AG04450 (cell line): ENCODE results near the gene TAPBP. TPM values are rescaled to one million over a fixed set of nuclear protein-coding genes. Genes with fewer than 3 reads are reported as not detected.
A peak's percentile ranks its signal among the peaks of the same experiment; 100 is the strongest.
"Not testable (repeated sequence)": the region's sequence is repeated elsewhere in the genome, so short reads cannot be mapped to it uniquely, and the experiment has no call there.

ENCODE experiments used
- CTCF ChIA-PET: fragments of 300-600, 350-600 bp; formaldehyde crosslinking; extraction: SDS; loops from one replicate; lab custom pipeline; 2022; ENCODE audit warnings: antibody characterized with exemption, inconsistent platforms; lab: Charles Lee
- POLR2A ChIA-PET: fragments of 350-600 bp; formaldehyde crosslinking; extraction: SDS; loops from one replicate; lab custom pipeline; 2021; ENCODE audit warnings: antibody characterized with exemption, inconsistent platforms; lab: Yijun Ruan, JAX
- DNase-seq: peaks from one replicate; pipeline ENCODE4 v3.0.0-alpha.2; 2011; ENCODE audit warnings: low read depth, low spot score
- H3K27ac ChIP-seq: one replicate; pipeline ENCODE4 v1.5.1; 2012; ENCODE audit warnings: low read depth, low read length, control low read depth
- H3K27me3 ChIP-seq: one replicate; pipeline ENCODE4 v1.6.0; 2012; ENCODE audit warnings: low read length; ENCODE audit not compliant: control insufficient read depth, insufficient read depth
- H3K4me3 ChIP-seq: 2 replicates; pipeline ENCODE4 v1.5.1; 2011; ENCODE audit warnings: mild to moderate bottlenecking, low read depth, low read length, control low read depth
- H3K9me3 ChIP-seq: 2 replicates; pipeline ENCODE4 v1.5.1; 2012; ENCODE audit warnings: low read length; ENCODE audit not compliant: control insufficient read depth, insufficient read depth
- polyA plus RNA-seq: library from polyadenylated mRNA; depleted of rRNA; stranded (reverse); fragments of >200 nt; gene quantifications from 2 replicates; pipeline ENCODE4 v1.2.3, GENCODE V29; 2011
- TF ChIP-seq, protein P1 (sequence below): IDR thresholded peaks from 2 replicates; pipeline ENCODE4 v1.5.1; 2011; ENCODE audit warnings: low read depth, low read length, control low read depth, inconsistent platforms

The TAPBP gene
- polyA plus RNA-seq, 1 experiment = 29.3 TPM

DNA sequence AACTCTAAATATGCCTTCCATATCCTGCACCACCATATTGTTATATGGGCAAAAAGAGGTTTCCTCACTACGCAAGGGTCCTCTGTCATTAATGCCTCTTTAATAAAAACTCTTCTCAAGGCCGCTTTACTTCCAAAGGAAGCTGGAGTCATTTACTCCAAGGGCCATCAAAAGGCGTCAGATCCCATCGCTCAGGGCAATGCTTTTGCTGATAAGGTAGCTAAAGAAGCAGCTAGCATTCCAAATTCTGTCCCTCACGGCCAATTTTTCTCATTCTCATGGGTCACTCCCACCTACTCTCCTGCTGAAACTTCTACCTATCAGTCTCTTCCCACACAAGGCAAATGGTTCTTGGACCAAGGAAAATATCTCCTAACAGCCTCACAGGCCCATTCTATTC lies 33.9 kb upstream of the TAPBP start:
- no peak for DNase-seq
- Histone ChIP-seq H3K27me3 (peaks cover 6% of the 10 kb centered on the region), H3K4me3 (no peak overlapping the region), H3K9me3 (no peaks in the 10 kb centered on the region), H3K27ac (no peak overlapping the region)
- TF ChIP-seq, protein P1, sequence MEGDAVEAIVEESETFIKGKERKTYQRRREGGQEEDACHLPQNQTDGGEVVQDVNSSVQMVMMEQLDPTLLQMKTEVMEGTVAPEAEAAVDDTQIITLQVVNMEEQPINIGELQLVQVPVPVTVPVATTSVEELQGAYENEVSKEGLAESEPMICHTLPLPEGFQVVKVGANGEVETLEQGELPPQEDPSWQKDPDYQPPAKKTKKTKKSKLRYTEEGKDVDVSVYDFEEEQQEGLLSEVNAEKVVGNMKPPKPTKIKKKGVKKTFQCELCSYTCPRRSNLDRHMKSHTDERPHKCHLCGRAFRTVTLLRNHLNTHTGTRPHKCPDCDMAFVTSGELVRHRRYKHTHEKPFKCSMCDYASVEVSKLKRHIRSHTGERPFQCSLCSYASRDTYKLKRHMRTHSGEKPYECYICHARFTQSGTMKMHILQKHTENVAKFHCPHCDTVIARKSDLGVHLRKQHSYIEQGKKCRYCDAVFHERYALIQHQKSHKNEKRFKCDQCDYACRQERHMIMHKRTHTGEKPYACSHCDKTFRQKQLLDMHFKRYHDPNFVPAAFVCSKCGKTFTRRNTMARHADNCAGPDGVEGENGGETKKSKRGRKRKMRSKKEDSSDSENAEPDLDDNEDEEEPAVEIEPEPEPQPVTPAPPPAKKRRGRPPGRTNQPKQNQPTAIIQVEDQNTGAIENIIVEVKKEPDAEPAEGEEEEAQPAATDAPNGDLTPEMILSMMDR = no peak
- ChIA-PET CTCF (no interaction called here), POLR2A (no interaction called here)

DNA sequence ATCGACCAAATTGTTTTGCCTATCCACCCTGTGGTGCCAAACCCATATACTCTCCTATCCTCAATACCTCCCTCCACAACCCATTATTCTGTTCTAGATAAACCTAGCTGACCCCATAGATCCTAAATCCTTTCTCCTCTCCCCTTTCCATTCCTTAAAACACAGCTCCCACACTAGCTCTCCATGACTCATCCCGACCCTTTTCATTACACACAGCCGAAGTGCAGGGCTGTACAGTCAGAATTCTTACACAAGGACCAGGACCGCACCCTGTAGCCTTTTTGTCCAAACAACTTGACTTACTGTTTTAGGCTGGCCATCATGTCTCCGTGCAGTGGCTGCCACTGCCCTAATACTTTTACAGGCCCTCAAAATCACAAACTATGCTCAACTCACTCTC lies 33.1 kb upstream of the TAPBP start:
- H3K9me3 ChIP-seq, H3K27me3 ChIP-seq, DNase-seq, H3K4me3 ChIP-seq, H3K27ac ChIP-seq, POLR2A ChIA-PET: not testable (repeated sequence)
- CTCF ChIA-PET = interaction anchor here (0.5 kb wide), 1 partner anchor 222 kb away, joined by 3 read pairs; no protein-coding TSS in a partner anchor

DNA sequence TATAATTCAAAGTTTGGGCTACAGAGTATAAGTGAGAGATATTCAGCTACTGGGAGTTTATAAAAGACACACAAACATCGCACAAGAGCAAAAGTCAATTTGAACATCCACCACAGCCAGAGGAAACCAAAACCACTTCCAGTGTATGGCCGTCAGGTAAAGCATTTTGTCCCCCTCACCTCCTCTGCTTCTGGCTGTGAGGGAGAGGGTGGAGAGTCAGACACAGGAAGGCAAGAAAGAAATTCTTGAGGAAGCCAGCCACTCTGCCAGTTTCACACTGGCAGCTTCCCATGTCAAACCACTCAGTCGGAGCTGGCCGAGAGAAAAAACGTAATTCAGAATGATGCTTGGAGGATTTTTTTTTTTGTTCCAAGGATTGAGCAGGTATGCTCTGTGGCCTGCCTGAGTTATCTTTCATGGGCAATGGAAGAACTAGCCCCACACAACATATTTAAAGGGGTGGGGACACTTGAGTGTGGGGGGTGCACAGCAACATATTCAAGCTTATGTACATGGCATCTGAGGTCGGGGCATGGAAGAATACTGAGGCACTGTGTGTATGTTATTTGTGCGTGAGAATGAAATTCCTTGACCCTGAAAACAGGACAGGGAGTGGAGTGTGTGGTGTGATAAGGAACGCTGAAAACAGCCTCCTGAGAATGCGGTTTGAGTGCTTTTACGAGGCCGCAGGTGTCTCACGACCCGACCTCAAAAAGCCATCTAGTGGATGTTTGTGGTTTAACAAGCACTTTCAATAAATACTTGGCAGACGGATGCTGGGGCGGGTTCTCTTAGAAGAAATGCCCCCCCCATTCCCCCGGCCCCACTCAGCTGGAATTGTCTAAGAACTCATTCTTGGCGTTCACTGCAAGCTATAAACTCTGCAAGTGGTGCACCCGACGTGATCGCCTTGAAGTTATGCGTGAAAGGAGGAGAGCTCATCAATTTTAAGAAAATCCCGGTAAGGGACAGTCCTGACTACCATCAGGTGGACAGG lies 31.1 kb upstream of the TAPBP start:
- CTCF ChIA-PET = interaction anchor here (0.6 to 2.4 kb wide), 13 partner anchors 10 to 348 kb away, joined by 3 to 17 read pairs (median 5); partner anchors contain the start of gene B3GALT4
- DNase-seq = peak; percentile 39
- POLR2A ChIA-PET = no interaction called here
- Histone ChIP-seq H3K27ac (no peak overlapping the region), H3K4me3 (no peak overlapping the region), H3K9me3 (no peaks in the 10 kb centered on the region), H3K27me3 (peaks cover 3% of the 10 kb centered on the region)
- TF ChIP-seq, protein P1 = peak; percentile 57

DNA sequence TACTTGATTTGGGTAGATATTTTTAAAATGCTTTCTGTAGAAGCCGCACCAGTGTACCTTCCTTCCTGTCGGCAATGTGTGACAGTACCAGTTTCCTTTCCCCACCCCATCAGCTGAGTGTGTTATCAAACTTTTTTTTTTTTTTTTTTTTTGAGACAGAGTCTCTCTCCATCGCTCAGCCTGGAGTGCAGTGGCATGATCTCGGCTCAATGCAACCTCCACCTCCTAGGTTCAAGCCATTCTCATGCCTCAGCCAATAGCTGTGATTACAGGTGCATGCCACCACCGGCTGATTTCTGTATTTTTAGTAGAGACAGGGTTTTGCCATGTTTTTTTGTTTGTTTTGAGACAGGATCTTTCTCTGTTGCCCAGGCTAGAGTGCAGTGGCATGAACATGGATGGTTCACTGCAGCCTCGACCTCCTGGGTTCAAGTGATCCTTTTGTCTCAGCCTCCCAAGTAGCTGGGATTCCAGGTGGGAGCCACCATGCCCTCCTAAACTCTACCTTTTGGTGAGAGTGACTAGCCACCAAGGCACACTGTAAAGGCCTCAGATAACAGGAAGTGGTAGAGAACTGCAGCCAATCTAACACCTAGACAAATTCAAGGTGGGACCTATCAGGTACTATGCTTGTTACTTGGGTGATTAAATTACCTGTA lies 30.2 kb upstream of the TAPBP start:
- POLR2A ChIA-PET = no interaction called here

DNA sequence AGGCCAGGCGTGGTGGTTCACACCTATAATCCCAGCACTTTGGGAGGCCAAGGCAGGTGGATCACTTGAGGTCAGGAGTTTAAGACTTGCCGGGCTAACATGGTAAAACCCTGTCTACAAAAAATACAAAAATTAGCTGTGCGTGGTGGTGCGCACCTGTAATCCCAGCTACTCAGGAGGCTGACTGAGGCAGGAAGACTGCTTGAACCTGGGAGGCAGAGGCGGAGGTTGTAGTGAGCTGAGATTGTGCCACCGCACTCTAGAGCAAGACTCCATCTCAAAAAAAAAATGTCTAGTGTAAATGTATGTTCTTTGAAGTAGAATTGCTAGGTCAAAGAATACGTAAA lies 29.7 kb upstream of the TAPBP start:
- H3K27me3 ChIP-seq, POLR2A ChIA-PET, H3K9me3 ChIP-seq, DNase-seq, H3K27ac ChIP-seq, H3K4me3 ChIP-seq: not testable (repeated sequence)
- CTCF ChIA-PET = interaction anchor here (1.4 kb wide), 1 partner anchor 11 kb away, joined by 9 read pairs; no protein-coding TSS in a partner anchor

More for the DNA sequence above, 30.2 kb upstream of the TAPBP start:
- Histone ChIP-seq H3K4me3 (no peak overlapping the region), H3K9me3 (no peaks in the 10 kb centered on the region), H3K27ac (no peak overlapping the region), H3K27me3 (peaks cover 1% of the 10 kb centered on the region)
- TF ChIP-seq, protein P1 = no peak
- CTCF ChIA-PET = interaction anchor here (1.4 to 2.4 kb wide), 3 partner anchors 9 to 66 kb away, joined by 8 to 17 read pairs (median 9); partner anchors contain the start of gene B3GALT4
- no peak for DNase-seq
